ENCODE results near the gene FITM2. TPM values are rescaled to one million over a fixed set of nuclear protein-coding genes. Genes with fewer than 3 reads are reported as not detected.

Gene FITM2
- 4.7 and 5.8 TPM in 2 replicates for total RNA-seq

GRCh38 chr20:44310664-44311639 is at the start of gene FITM2:
Gene FITM2, minus strand, starts transcription at chr20:44311202. Its CDS starts 54 bp downstream, at chr20:44311148.

GRCh38 chr20:44355498-44356352 is 44.7 kb upstream of the FITM2 start, which contains the start of gene HNF4A:
Gene HNF4A, plus strand, starts transcription at chr20:44355699. Its CDS starts 106 bp downstream, at chr20:44355805.

GRCh38 chr20:44336725-44337380 is 25.9 kb upstream of the FITM2 start, which contains the start of gene R3HDML:
Gene R3HDML, plus strand, starts transcription at chr20:44337043. Its CDS starts 115 bp downstream, at chr20:44337158.

Other genes starting within 250 kb of the FITM2 start
- gene JPH2, start 124.0 kb downstream of the FITM2 start, total RNA-seq, result 0.33 and 1.9 TPM in 2 replicates
- 18.3 and 23.3 TPM in 2 replicates for gene OSER1, start 100.4 kb downstream of the FITM2 start, total RNA-seq
- not detected in 2 replicates for gene GDAP1L1, start 63.9 kb downstream of the FITM2 start, total RNA-seq
- not detected in 2 replicates for gene R3HDML, start 25.8 kb upstream of the FITM2 start, total RNA-seq
- gene HNF4A, start 44.5 kb upstream of the FITM2 start, total RNA-seq, result not detected in 2 replicates
- gene TTPAL, start 164.7 kb upstream of the FITM2 start, total RNA-seq, result 7.0 and 12.1 TPM in 2 replicates
- 64.5 and 98.0 TPM in 2 replicates for gene SERINC3, start 210.9 kb upstream of the FITM2 start, total RNA-seq

All from mesangial cell (primary cell).